Measurements from ENCODE around the gene CDK3. TPM values are rescaled to one million over a fixed set of nuclear protein-coding genes. Genes with fewer than 3 reads are reported as not detected.
A peak's percentile ranks its signal among the peaks of the same experiment; 100 is the strongest.

The CDK3 gene
- total RNA-seq, 1 donor from 2014 or later = 34.7 TPM

- TF ChIP-seq CTCF (IDR thresholded peaks at IDR 0.05; ENCODE audit: unreplicated experiment) = no peak
- no peak for DNase-seq (ENCODE audit: low spot score in 2 of 2, unreplicated experiment in 2 of 2)
- peaks cover 2% of the 10 kb centered on the region for H3K27me3 Mint-ChIP-seq (ENCODE audit: low read depth)
- H3K27ac Mint-ChIP-seq = no peak overlapping the region
- peaks cover 11% of the 10 kb centered on the region for H3K36me3 Mint-ChIP-seq
- H3K9me3 Mint-ChIP-seq = no peaks in the 10 kb centered on the region
- no peak overlapping the region for H3K4me3 Mint-ChIP-seq
- peaks cover 11% of the 10 kb centered on the region for H3K4me1 Mint-ChIP-seq
Measured at GRCh38 chr17:76009447-76009846, 8.8 kb downstream of the CDK3 start.

- Mint-ChIP-seq H3K9me3 (no peaks in the 10 kb centered on the region), H3K4me1 (peaks cover 11% of the 10 kb centered on the region), H3K27me3 (ENCODE audit: low read depth) (peaks cover 2% of the 10 kb centered on the region), H3K36me3 (peaks cover 9% of the 10 kb centered on the region), H3K4me3 (no peak overlapping the region), H3K27ac (no peak overlapping the region)
- DNase-seq (ENCODE audit: low spot score in 2 of 2, unreplicated experiment in 2 of 2) = no peak
- TF ChIP-seq CTCF (IDR thresholded peaks at IDR 0.05; ENCODE audit: unreplicated experiment) = no peak
Measured at GRCh38 chr17:76009969-76010661, 9.5 kb downstream of the CDK3 start.

GRCh38 chr17:76011951-76012350 is 11.3 kb downstream of the CDK3 start:
- H3K27ac Mint-ChIP-seq = no peak overlapping the region
- H3K36me3 Mint-ChIP-seq = no peaks in the 10 kb centered on the region
- DNase-seq (ENCODE audit: low spot score in 2 of 2, unreplicated experiment in 2 of 2) = no peak
- H3K4me1 Mint-ChIP-seq = peaks cover 11% of the 10 kb centered on the region
- no peak for TF ChIP-seq CTCF (IDR thresholded peaks at IDR 0.05; ENCODE audit: unreplicated experiment)
- peaks cover 5% of the 10 kb centered on the region for H3K27me3 Mint-ChIP-seq (ENCODE audit: low read depth)
- no peaks in the 10 kb centered on the region for H3K9me3 Mint-ChIP-seq
- H3K4me3 Mint-ChIP-seq = no peak overlapping the region

- TF ChIP-seq CTCF (IDR thresholded peaks at IDR 0.05; ENCODE audit: unreplicated experiment) = no peak
- no peaks in the 10 kb centered on the region for H3K9me3 Mint-ChIP-seq
- no peak overlapping the region for H3K27ac Mint-ChIP-seq
- H3K36me3 Mint-ChIP-seq = no peaks in the 10 kb centered on the region
- DNase-seq (ENCODE audit: low spot score in 2 of 2, unreplicated experiment in 2 of 2) = no peak
- peaks cover 11% of the 10 kb centered on the region for H3K4me1 Mint-ChIP-seq
- H3K4me3 Mint-ChIP-seq = no peak overlapping the region
- H3K27me3 Mint-ChIP-seq (ENCODE audit: low read depth) = peaks cover 5% of the 10 kb centered on the region
Measured at GRCh38 chr17:76013377-76013932, 12.8 kb downstream of the CDK3 start.

GRCh38 chr17:76014100-76014924 is 13.7 kb downstream of the CDK3 start:
- Mint-ChIP-seq H3K27me3 (ENCODE audit: low read depth) (peaks cover 5% of the 10 kb centered on the region), H3K4me1 (peaks cover 11% of the 10 kb centered on the region), H3K4me3 (no peak overlapping the region), H3K9me3 (no peaks in the 10 kb centered on the region), H3K36me3 (no peaks in the 10 kb centered on the region), H3K27ac (peak overlapping the region; percentile 39)
- peak; percentile 99 for TF ChIP-seq CTCF (IDR thresholded peaks at IDR 0.05; ENCODE audit: unreplicated experiment)
- peak; percentile 69 to 80 for DNase-seq (ENCODE audit: low spot score in 2 of 2, unreplicated experiment in 2 of 2)
